SU-DHL-6 (cell line): ENCODE results near the gene ARHGEF16.

Source experiments
- H2AFZ ChIP-seq: fragments of 200-600 bp; sonication (generic); 2 replicates; pipeline ENCODE4 v1.6.1; 2014; ENCODE audit warnings: low read depth, mild to moderate bottlenecking, moderate library complexity, mixed read lengths, antibody characterized with exemption, low read length; ENCODE audit not compliant: severe bottlenecking
- H3F3A ChIP-seq: fragments of 200-600 bp; shearing (Covaris generic); 2 replicates; pipeline ENCODE4 v1.6.0; 2016; ENCODE audit warnings: antibody characterized with exemption, mild to moderate bottlenecking; ENCODE audit not compliant: insufficient read depth
- H3K27ac ChIP-seq: fragments of 200-600 bp; sonication (generic); 2 replicates; pipeline ENCODE4 v1.5.1; 2016; ENCODE audit warnings: low read depth, mild to moderate bottlenecking, low read length, moderate library complexity, mixed read lengths
- H3K27me3 ChIP-seq: fragments of 200-600 bp; sonication (generic), shearing (Covaris generic); 2 replicates; pipeline ENCODE4 v1.6.0; 2014; ENCODE audit warnings: mild to moderate bottlenecking, low read length
- H3K36me3 ChIP-seq: fragments of 200-600 bp; sonication (generic); 2 replicates; pipeline ENCODE4 v1.6.1; 2014; ENCODE audit warnings: mild to moderate bottlenecking, low read length, mixed read lengths
- H3K4me2 ChIP-seq: fragments of 300-600, 200-600 bp; shearing (Covaris generic), sonication (generic); 2 replicates; pipeline ENCODE4 v1.6.0; 2014; ENCODE audit warnings: low read length, low read depth, mild to moderate bottlenecking; ENCODE audit not compliant: poor library complexity, severe bottlenecking
- H3K4me3 ChIP-seq: fragments of 200-600 bp; sonication (generic); 2 replicates; pipeline ENCODE4 v1.5.1; 2014; ENCODE audit warnings: antibody characterized with exemption, low read length, mild to moderate bottlenecking, mixed read lengths; ENCODE audit not compliant: insufficient read depth, poor library complexity, severe bottlenecking
- H3K79me2 ChIP-seq: fragments of 200-600 bp; sonication (generic); 2 replicates; pipeline ENCODE4 v1.6.1; 2014; ENCODE audit warnings: mild to moderate bottlenecking, low read length, moderate library complexity; ENCODE audit not compliant: insufficient read depth
- H3K9ac ChIP-seq: fragments of 200-600 bp; sonication (generic); 2 replicates; pipeline ENCODE4 v1.7.0; 2014; ENCODE audit warnings: mild to moderate bottlenecking, low read length
- H3K9me2 ChIP-seq: fragments of 200-600 bp; sonication (generic); replicated peaks from 2 replicates; pipeline ENCODE4 v1.6.1; 2014; ENCODE audit warnings: low read length; ENCODE audit not compliant: insufficient read depth
- H3K9me3 ChIP-seq: fragments of 200-600 bp; sonication (generic); 2 replicates; pipeline ENCODE4 v1.6.1; 2014; ENCODE audit warnings: low read length, mixed read lengths; ENCODE audit not compliant: insufficient read depth
- H4K20me1 ChIP-seq: fragments of 200-600 bp; sonication (generic); 2 replicates; pipeline ENCODE4 v1.6.1; 2014; ENCODE audit warnings: low read depth, mild to moderate bottlenecking, antibody characterized with exemption, low read length, moderate library complexity, mixed read lengths
- EZH2phosphoT487 ChIP-seq: fragments of 200-600 bp; sonication (generic), shearing (Covaris generic); conservative IDR thresholded peaks from 2 replicates; pipeline ENCODE4 v1.6.1; 2018; ENCODE audit warnings: mild to moderate bottlenecking, antibody characterized with exemption, low read length, moderate library complexity, mixed read lengths
- TF ChIP-seq, protein P1 (sequence below): fragments of 200-600 bp; sonication (generic); IDR thresholded peaks from one replicate; pipeline ENCODE4 v1.5.1; 2017; ENCODE audit warnings: antibody characterized with exemption, mild to moderate bottlenecking, low read length, moderate library complexity; ENCODE audit not compliant: insufficient read depth, poor library complexity, severe bottlenecking

Gene ARHGEF16

GRCh38 chr1:3429320-3429719 lies 25.1 kb upstream of the ARHGEF16 start:
- TF ChIP-seq EZH2phosphoT487: no peak
- TF ChIP-seq, protein P1, sequence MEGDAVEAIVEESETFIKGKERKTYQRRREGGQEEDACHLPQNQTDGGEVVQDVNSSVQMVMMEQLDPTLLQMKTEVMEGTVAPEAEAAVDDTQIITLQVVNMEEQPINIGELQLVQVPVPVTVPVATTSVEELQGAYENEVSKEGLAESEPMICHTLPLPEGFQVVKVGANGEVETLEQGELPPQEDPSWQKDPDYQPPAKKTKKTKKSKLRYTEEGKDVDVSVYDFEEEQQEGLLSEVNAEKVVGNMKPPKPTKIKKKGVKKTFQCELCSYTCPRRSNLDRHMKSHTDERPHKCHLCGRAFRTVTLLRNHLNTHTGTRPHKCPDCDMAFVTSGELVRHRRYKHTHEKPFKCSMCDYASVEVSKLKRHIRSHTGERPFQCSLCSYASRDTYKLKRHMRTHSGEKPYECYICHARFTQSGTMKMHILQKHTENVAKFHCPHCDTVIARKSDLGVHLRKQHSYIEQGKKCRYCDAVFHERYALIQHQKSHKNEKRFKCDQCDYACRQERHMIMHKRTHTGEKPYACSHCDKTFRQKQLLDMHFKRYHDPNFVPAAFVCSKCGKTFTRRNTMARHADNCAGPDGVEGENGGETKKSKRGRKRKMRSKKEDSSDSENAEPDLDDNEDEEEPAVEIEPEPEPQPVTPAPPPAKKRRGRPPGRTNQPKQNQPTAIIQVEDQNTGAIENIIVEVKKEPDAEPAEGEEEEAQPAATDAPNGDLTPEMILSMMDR: no peak
- Histone ChIP-seq H3F3A (no peaks in the 10 kb centered on the region), H3K9me3 (no peaks in the 10 kb centered on the region), H3K36me3 (no peaks in the 10 kb centered on the region), H3K79me2 (no peaks in the 10 kb centered on the region), H3K4me3 (no peak overlapping the region), H4K20me1 (no peaks in the 10 kb centered on the region), H3K27ac (no peak overlapping the region), H3K9me2 (no peaks in the 10 kb centered on the region), H2AFZ (no peak overlapping the region), H3K4me2 (no peak overlapping the region), H3K27me3 (no peaks in the 10 kb centered on the region), H3K9ac (no peak overlapping the region)

DNA sequence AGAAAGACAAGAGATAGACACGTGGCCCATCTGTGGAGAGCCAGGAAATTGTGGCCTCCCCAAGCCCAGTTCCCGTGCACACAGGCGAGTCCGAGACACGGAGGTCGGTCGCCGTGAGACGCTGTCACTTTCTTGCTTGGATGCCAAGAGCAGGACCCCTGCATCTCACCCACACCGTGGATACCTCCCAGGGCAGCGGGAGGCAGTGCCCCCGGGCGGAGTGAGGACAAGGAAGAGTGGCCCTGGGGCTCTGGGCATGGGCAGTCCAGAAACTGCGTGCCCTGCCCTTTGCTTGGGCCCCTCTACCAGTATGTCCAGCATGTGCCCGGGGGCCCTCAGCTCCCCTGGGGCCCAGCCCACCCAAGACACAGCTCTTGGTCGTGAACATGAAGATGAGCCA lies 24.7 kb upstream of the ARHGEF16 start:
- H4K20me1 ChIP-seq: no peaks in the 10 kb centered on the region
- no peaks in the 10 kb centered on the region for H3K27me3 ChIP-seq
- no peaks in the 10 kb centered on the region for H3K79me2 ChIP-seq
- H2AFZ ChIP-seq: no peak overlapping the region
- H3K36me3 ChIP-seq: no peaks in the 10 kb centered on the region
- H3K4me2 ChIP-seq: no peak overlapping the region
- no peak overlapping the region for H3K27ac ChIP-seq
- H3K9me2 ChIP-seq: no peaks in the 10 kb centered on the region
- H3K9me3 ChIP-seq: no peaks in the 10 kb centered on the region
- H3K4me3 ChIP-seq: no peak overlapping the region
- H3F3A ChIP-seq: no peaks in the 10 kb centered on the region
- no peak overlapping the region for H3K9ac ChIP-seq
- TF ChIP-seq, protein P1: no peak
- TF ChIP-seq EZH2phosphoT487: no peak

- Histone ChIP-seq H3K9me3 (no peaks in the 10 kb centered on the region), H3K36me3 (no peaks in the 10 kb centered on the region), H2AFZ (no peak overlapping the region), H3K4me2 (no peak overlapping the region), H3K9me2 (no peaks in the 10 kb centered on the region), H4K20me1 (no peaks in the 10 kb centered on the region), H3K27ac (no peak overlapping the region), H3K9ac (no peak overlapping the region), H3F3A (no peaks in the 10 kb centered on the region), H3K4me3 (no peak overlapping the region), H3K79me2 (no peaks in the 10 kb centered on the region), H3K27me3 (no peaks in the 10 kb centered on the region)
- TF ChIP-seq, protein P1: no peak
- no peak for TF ChIP-seq EZH2phosphoT487
Observed at GRCh38 chr1:3430406-3430805, 24.1 kb upstream of the ARHGEF16 start.
